Suppressor macrophage treated with lipopolysaccharide for 4 hours (primary cell): ENCODE data around the gene FBLN2.

ENCODE experiments used
- DNase-seq: peaks from one replicate; pipeline ENCODE4 v3.0.0-alpha.2; 2020

The FBLN2 gene

GRCh38 chr3:13671482-13672233, 122.7 kb downstream of the FBLN2 start:
- no peak for DNase-seq

- no peak for DNase-seq
These were observed 124.3 kb downstream of the FBLN2 start for GRCh38 chr3:13673207-13673606.

GRCh38 chr3:13674538-13675185, 125.7 kb downstream of the FBLN2 start:
- DNase-seq, result no peak

- DNase-seq, result no peak
These were observed 127.6 kb downstream of the FBLN2 start for GRCh38 chr3:13676356-13677017.

- no peak for DNase-seq
These were observed 128.3 kb downstream of the FBLN2 start for GRCh38 chr3:13677272-13677671.

GRCh38 chr3:13681931-13682330, 133.0 kb downstream of the FBLN2 start:
- DNase-seq, result no peak

GRCh38 chr3:13682331-13683013, 133.5 kb downstream of the FBLN2 start:
- DNase-seq, result no peak

- DNase-seq, result no peak
These were observed 134.4 kb downstream of the FBLN2 start for GRCh38 chr3:13683288-13683687.

GRCh38 chr3:13683772-13684171, 134.8 kb downstream of the FBLN2 start:
- DNase-seq, result no peak

GRCh38 chr3:13684350-13684749, 135.4 kb downstream of the FBLN2 start:
- no peak for DNase-seq

GRCh38 chr3:13684854-13685253, 135.9 kb downstream of the FBLN2 start:
- DNase-seq, result no peak

- no peak for DNase-seq
These were observed 136.8 kb downstream of the FBLN2 start for GRCh38 chr3:13685721-13686120.

GRCh38 chr3:13686367-13687160, 137.6 kb downstream of the FBLN2 start:
- no peak for DNase-seq

GRCh38 chr3:13687517-13687943, 138.6 kb downstream of the FBLN2 start:
- no peak for DNase-seq
